Measurements from ENCODE around the gene PRRT4. TPM values are rescaled to one million over a fixed set of nuclear protein-coding genes. Genes with fewer than 3 reads are reported as not detected.

The PRRT4 gene
- total RNA-seq, 8 experiments from 2014 or later: 0.61 to 8.0 (median 6.9) TPM; not detected in 2

DNA sequence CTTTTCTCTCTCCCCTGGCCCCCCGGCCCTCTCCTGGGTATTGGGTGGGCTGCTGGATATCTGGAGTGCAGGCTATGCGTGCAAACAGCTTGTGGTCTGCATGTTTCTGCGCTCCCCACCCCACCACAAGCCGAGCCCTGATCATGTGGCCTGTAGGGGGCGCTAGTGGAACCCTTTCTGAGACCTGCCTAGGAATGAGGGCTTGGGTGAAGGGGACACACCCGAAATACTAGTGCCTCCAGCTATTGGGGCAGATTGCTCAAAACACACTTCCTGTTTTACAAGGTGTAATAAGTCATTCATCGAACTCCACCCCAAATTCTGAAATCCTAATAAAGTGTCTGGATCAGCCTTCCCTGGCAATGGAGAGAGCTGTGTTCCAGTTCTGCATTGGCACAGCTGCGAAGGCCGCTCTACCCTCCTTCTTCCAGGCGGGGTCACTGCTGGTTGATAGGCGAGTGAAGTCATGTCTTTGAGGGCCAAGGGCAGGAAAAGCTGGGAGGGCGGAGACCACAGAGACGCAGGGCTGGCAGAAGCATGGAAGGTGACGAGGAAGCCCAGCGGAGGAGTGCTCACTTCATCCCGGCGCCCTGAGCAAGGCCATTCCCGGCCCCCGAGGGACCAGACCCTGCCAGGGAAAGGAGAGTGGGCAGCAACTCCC, 19.8 kb upstream of the PRRT4 start:
- 0 to 100% (median 53%) methylated on average over 1 to 9 of the region's 19 CpGs; no CpG with 5 or more reads in 4 of the 10 experiments for WGBS, 10 experiments
- in situ Hi-C loops (cut with MboI; ENCODE audit: low pct_unique_long_range_greater_than_20kb in 2 of 9, low sequenced_read_pairs in 9 of 9, unreplicated experiment in 9 of 9): loop anchor here in 1 of 9 experiments (5.0 kb wide), 1 partner anchor 34 kb away; no protein-coding TSS in a partner anchor
- Histone ChIP-seq H3K4me3 (no peak overlapping the region), H3K27ac (peak overlapping the region in 1 of 2 donors; percentile 3), H3K4me1 (replicated peaks in 1 of 2) (peaks cover 10 to 11% of the 10 kb centered on the region in 2 donors)
- peak in 7 of 8 experiments; percentile 16 to 86 (median 38) for ATAC-seq (replicated peaks in 6 of 8)

DNA sequence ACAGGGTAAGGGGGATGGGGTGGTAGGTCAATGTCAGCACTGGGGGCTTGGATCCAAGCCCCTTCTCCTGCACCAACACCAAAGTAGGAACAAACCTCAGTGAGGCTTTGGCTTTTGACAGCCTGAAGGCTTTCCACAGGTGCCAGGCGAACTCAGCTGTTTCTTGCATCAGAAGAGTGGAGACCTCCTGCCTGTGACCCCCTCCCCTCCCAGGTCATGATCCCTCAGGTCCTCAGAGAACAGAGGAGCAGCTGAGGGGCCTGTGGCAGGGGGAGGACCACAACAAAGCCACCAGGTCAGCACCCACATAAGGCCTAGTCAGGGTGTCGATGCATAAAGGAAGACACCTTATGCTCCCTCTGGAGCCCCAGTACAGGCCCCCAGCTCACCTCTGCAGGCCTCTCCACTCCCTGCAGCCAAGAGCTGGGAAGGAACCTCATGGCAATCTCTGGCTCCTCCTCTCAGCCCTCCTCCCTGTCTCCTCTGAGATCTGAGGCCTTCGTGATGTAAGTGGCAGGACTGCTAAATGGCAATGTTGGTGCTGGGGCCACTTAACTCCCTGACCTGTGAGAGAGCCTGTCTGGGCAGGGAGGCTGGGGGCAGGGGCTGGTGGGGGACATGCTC, 19.1 kb upstream of the PRRT4 start:
- Histone ChIP-seq H3K27ac (peak overlapping the region in 1 of 2 donors; percentile 3), H3K4me3 (no peak overlapping the region), H3K4me1 (replicated peaks in 1 of 2) (peaks cover 10 to 11% of the 10 kb centered on the region in 2 donors)
- peak; percentile 4 to 89 (median 73) for ATAC-seq (replicated peaks in 6 of 8)
- in situ Hi-C loops (cut with MboI; ENCODE audit: low pct_unique_long_range_greater_than_20kb in 2 of 9, low sequenced_read_pairs in 9 of 9, unreplicated experiment in 9 of 9): loop anchor here in 1 of 9 experiments (5.0 kb wide), 1 partner anchor 33 kb away; no protein-coding TSS in a partner anchor
- 20 to 83% (median 20%) methylated on average over 1 of the region's 3 CpGs; no CpG with 5 or more reads in 7 of the 10 experiments for WGBS, 10 experiments

DNA sequence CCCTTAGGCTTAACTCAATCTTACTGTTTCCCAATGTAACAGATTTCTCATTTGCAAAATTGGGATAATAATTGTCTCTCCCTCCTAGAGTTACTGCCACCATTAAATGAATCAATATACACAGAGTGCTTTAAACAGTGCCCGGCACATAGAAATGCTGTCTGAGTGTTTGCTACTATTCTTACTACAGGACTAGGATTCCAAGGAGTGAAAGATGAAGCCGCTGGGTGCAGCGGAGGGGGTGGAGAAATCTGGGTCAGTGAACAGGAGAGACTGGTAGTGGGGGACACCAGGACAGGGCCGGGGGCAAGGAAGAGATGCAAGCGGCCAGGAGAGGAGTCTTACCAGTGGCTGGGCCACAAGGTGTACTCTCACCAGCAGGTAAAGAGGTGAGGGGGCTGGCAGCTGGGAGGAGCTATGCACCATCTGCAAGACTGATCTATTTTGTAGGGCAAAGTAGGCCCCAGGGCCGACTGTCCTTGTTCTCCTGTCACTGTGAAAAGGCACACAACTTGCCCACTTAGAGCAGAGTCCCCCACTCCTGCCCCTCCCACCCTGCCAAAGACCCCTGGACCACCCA, 18.5 kb upstream of the PRRT4 start:
- Histone ChIP-seq H3K27ac (no peak overlapping the region), H3K4me3 (no peak overlapping the region), H3K4me1 (replicated peaks in 1 of 2) (peaks cover 10 to 11% of the 10 kb centered on the region in 2 donors)
- ATAC-seq (replicated peaks in 6 of 8): no peak
- 37 to 100% (median 80%) methylated on average over 1 to 3 of the region's 6 CpGs; no CpG with 5 or more reads in 3 of the 10 experiments for WGBS, 10 experiments
- in situ Hi-C loops (cut with MboI; ENCODE audit: low pct_unique_long_range_greater_than_20kb in 2 of 9, low sequenced_read_pairs in 9 of 9, unreplicated experiment in 9 of 9): loop anchor here in 1 of 9 experiments (5.0 kb wide), 1 partner anchor 33 kb away; no protein-coding TSS in a partner anchor

DNA sequence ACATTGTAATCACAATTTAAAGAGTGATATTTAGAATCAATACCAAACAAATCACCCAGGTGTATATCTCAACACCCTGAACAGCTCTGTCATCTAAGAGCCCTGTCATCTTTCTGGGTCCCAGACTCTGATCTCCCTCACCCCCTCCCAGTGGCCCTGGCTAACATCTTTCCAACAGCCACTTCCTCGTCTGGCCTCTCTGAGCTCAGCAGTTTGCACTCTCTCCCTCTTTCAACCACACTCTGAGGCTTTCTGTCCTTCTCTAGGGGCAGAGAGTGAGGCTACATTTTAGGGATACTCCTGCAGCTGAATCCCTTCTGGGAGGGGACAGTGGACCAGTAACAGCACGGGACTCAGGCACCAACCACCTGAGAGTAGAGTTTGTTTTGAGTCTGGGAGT, 17.1 kb upstream of the PRRT4 start:
- Histone ChIP-seq H3K4me3 (no peak overlapping the region), H3K27ac (no peak overlapping the region), H3K4me1 (replicated peaks in 1 of 2) (peaks cover 10 to 11% of the 10 kb centered on the region in 2 donors)
- in situ Hi-C loops (cut with MboI; ENCODE audit: low pct_unique_long_range_greater_than_20kb in 2 of 9, low sequenced_read_pairs in 9 of 9, unreplicated experiment in 9 of 9): no loop called here
- whole genome bisulfite sequencing, 10 experiments: 0 to 100% (median 31%) methylated on average over 1 to 2 of the region's 2 CpGs; no CpG with 5 or more reads in 4 of the 10 experiments
- ATAC-seq (replicated peaks in 6 of 8): no peak

DNA sequence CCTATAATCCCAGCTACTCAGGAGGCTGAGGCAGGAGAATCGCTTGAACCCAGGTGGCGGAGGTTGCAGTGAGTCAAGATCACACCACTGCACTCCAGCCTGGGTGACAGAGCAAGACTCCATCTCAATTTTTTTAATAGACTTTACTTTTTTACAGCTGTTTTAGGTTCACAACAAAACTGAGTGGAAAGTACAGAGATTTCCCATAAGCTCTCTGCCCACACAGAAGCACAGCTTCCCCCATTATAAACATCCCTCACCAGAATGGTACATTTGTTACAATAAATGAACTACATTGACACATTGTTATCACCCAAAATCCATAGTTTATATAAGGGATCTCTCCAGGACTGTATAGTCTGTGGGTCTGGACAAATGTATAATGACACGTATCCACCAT, 14.6 kb upstream of the PRRT4 start:
- WGBS, 10 experiments: 17 to 100% (median 100%) methylated on average over 1 to 2 of the region's 3 CpGs; no CpG with 5 or more reads in 1 of the 10 experiments
- no peak overlapping the region for H3K27ac ChIP-seq
- peaks cover 9 to 11% of the 10 kb centered on the region in 2 donors for H3K4me1 ChIP-seq (replicated peaks in 1 of 2)
- no peak for ATAC-seq (replicated peaks in 6 of 8)
- in situ Hi-C loops (cut with MboI; ENCODE audit: low pct_unique_long_range_greater_than_20kb in 2 of 9, low sequenced_read_pairs in 9 of 9, unreplicated experiment in 9 of 9): no loop called here
- no peak overlapping the region for H3K4me3 ChIP-seq

DNA sequence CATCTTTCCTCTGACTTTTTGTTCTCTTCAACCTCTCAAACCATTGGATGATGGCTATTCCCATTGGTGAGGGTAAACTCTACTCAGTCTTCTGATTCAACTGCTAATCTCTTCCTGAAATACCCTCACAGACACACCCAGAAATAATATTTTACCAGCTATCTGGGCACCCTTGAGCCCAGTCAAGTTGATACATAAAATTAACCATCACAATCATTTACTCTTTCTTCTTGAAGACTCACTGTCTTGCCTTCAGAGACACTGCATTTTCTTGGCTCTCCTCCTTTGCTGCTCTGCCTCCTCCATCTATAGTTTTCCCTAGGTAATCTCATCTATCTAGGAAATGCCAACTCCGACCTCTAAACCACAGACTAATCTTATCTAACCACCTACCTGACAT, 12.6 kb upstream of the PRRT4 start:
- ATAC-seq (replicated peaks in 6 of 8): no peak
- 0 to 71% (median 18%) methylated on average over 1 of the region's 1 CpG; no CpG with 5 or more reads in 4 of the 10 experiments for WGBS, 10 experiments
- in situ Hi-C loops (cut with MboI; ENCODE audit: low pct_unique_long_range_greater_than_20kb in 2 of 9, low sequenced_read_pairs in 9 of 9, unreplicated experiment in 9 of 9): no loop called here
- Histone ChIP-seq H3K27ac (no peak overlapping the region), H3K4me1 (replicated peaks in 1 of 2) (no peaks in the 10 kb centered on the region), H3K4me3 (no peak overlapping the region)

DNA sequence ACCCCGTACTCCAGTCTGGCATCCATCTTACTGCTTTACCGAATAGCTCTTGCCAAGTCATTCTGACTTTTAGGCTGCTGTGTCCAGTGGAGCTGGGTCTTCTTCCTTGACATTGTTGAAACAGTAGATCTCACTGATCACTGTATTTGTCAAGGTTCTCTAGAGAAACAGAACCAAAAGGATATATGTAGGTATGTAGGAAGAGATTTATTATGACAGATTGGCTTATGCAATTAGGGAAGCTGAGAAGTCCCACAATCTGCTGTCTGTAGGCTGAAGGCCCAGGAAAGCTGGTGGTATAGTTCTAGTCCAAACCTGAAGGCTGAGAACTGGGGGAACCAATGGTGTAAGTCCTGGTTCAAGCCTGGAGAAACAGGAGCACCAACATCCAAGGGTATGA, 12.1 kb upstream of the PRRT4 start:
- in situ Hi-C loops (cut with MboI; ENCODE audit: low pct_unique_long_range_greater_than_20kb in 2 of 9, low sequenced_read_pairs in 9 of 9, unreplicated experiment in 9 of 9): no loop called here
- H3K27ac ChIP-seq: no peak overlapping the region
- no peak for ATAC-seq (replicated peaks in 6 of 8)
- no peak overlapping the region for H3K4me3 ChIP-seq
- 11 to 88% (median 67%) methylated on average over 1 to 2 of the region's 2 CpGs; no CpG with 5 or more reads in 3 of the 10 experiments for WGBS, 10 experiments
- no peaks in the 10 kb centered on the region for H3K4me1 ChIP-seq (replicated peaks in 1 of 2)

DNA sequence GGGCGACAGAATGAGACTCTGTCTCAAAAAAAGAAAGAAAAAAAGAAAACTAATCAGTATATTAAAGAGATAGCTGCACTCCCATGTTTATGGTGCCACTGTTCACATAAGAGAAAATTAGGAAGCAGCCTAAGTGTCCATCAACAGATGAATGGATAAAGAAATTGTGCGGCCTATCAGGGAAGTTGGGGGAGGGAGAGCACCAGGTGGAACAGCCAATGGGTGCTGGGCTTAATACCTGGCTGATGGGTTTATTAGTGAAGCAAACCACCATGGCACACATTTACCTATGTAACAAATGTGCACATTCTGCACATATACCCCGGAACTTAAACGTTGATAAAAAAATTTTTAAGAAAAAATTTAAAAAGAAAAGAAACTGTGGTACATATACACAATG, 9.0 kb upstream of the PRRT4 start:
- in situ Hi-C loops (cut with MboI; ENCODE audit: low pct_unique_long_range_greater_than_20kb in 2 of 9, low sequenced_read_pairs in 9 of 9, unreplicated experiment in 9 of 9): no loop called here
- no peak overlapping the region for H3K4me3 ChIP-seq
- ATAC-seq (replicated peaks in 6 of 8): no peak

DNA sequence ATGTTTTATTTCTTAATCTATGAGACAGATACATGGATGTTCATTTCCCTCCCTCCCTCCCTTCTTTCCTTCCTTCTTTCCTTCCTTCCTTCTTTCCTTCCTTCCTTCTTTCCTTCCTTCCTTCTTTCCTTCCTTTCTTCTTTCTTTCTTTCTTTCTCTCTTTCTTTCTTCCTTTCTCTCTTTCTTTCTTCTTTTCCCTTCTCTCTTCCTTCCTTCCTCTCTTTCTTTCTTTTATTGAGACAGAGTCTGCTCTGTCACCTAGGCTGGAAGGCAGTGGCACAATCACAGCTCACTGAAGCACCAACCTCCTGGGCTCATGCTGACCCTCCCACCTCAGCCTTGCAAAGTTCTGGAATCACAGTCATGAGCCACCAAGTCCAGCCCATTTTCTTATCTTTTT, 5.5 kb upstream of the PRRT4 start:
- Histone ChIP-seq H3K27ac (no peak overlapping the region), H3K4me3 (no peak overlapping the region), H3K4me1 (replicated peaks in 1 of 2) (no peaks in the 10 kb centered on the region)
- in situ Hi-C loops (cut with MboI; ENCODE audit: low pct_unique_long_range_greater_than_20kb in 2 of 9, low sequenced_read_pairs in 9 of 9, unreplicated experiment in 9 of 9): no loop called here
- ATAC-seq (replicated peaks in 6 of 8): no peak

More for the DNA sequence above, 9.0 kb upstream of the PRRT4 start:
- WGBS, 10 experiments: 29 to 95% (median 80%) methylated on average over 1 to 4 of the region's 4 CpGs
- Histone ChIP-seq H3K4me1 (replicated peaks in 1 of 2) (no peaks in the 10 kb centered on the region), H3K27ac (no peak overlapping the region)

DNA sequence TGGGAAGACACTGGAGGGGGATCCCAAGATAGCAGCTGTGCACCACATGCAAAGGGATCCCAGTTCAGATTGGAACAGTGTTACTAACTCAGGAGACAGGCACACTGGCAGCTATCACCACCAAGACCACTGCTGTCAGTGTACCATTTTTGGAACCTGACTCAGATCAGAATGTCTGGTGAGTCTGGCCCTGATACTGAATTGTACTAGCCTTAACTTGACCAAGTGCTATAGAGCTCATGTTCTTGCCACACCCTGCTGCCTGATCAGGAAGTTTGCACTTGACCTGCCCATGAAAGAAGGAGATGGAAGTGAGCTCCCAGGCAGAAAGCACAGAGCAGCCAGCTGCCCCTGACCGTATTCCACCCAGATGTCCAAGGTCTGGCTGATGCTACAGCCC, 4.8 kb upstream of the PRRT4 start:
- Histone ChIP-seq H3K4me1 (replicated peaks in 1 of 2) (no peaks in the 10 kb centered on the region), H3K4me3 (no peak overlapping the region), H3K27ac (no peak overlapping the region)
- 14 to 67% (median 60%) methylated on average over 1 of the region's 1 CpG; no CpG with 5 or more reads in 6 of the 10 experiments for WGBS, 10 experiments
- ATAC-seq (replicated peaks in 6 of 8): peak in 2 of 8 experiments; percentile 9 to 62
- in situ Hi-C loops (cut with MboI; ENCODE audit: low pct_unique_long_range_greater_than_20kb in 2 of 9, low sequenced_read_pairs in 9 of 9, unreplicated experiment in 9 of 9): no loop called here

DNA sequence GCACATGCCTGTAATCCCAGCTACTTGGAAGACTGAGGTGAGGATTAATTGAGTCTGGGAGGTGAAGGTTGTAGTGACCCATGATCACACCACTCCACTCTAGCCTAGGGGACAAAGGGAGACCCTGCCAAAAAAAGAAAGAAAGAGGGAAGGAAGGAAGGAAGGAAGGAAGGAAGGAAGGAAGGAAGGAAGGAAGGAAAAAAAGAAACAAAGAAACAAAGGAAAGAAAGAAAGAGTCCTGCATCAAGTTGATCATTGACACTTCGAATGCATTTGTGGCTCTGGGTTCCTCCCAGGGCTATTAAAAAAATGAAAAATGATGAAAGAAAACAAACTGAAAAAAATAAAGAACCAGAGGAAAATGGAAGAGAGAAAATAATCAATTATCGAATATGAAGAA, 3.9 kb upstream of the PRRT4 start:
- Histone ChIP-seq H3K27ac (no peak overlapping the region), H3K4me1 (replicated peaks in 1 of 2) (no peaks in the 10 kb centered on the region), H3K4me3 (no peak overlapping the region)
- no peak for ATAC-seq (replicated peaks in 6 of 8)
- in situ Hi-C loops (cut with MboI; ENCODE audit: low pct_unique_long_range_greater_than_20kb in 2 of 9, low sequenced_read_pairs in 9 of 9, unreplicated experiment in 9 of 9): no loop called here
- WGBS, 10 experiments: 24 to 89% (median 63%) methylated on average over 1 to 2 of the region's 2 CpGs; no CpG with 5 or more reads in 1 of the 10 experiments

DNA sequence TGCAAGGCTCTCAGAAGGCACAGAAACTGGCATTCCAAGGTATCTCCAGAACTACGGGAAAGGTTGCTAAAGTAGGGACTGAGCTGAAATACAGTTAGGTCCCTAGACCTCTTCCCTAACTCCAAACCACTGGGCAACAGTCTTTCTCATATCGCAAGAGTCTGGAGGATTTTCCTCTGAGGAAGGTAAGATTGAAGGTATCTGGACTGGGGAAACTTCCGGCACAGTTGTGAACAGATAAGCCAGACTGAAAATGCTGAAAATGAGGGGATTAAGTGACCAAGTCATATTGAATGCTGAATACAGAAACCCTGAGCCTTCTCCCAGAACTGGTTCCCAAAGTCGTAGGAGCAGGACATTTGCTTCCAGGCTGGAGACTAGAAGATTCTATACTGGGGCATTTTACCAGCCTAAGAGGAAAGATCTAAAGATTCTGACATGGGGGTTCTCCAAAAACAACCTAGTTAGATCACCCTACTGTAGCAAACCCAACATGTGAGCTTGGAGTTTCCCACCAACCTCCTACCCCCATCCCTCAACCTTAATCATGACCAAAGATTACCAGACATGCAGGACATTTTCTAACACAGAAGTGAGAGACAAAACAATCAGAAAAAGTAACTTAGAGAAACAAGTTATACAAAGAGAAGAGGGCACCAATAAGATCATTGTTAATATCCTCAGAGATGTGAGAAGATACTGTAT, 2.8 kb upstream of the PRRT4 start:
- ATAC-seq (replicated peaks in 6 of 8): no peak
- in situ Hi-C loops (cut with MboI; ENCODE audit: low pct_unique_long_range_greater_than_20kb in 2 of 9, low sequenced_read_pairs in 9 of 9, unreplicated experiment in 9 of 9): no loop called here
- Histone ChIP-seq H3K4me3 (no peak overlapping the region), H3K4me1 (replicated peaks in 1 of 2) (peaks cover 7 to 8% of the 10 kb centered on the region in 2 donors), H3K27ac (no peak overlapping the region)
- 50 to 81% (median 57%) methylated on average over 1 to 4 of the region's 4 CpGs; no CpG with 5 or more reads in 3 of the 10 experiments for WGBS, 10 experiments

Measured in motor neuron (in vitro differentiated cells).